ENCODE data around the gene INVS. TPM values are rescaled to one million over a fixed set of nuclear protein-coding genes. Genes with fewer than 3 reads are reported as not detected.
A peak's percentile ranks its signal among the peaks of the same experiment; 100 is the strongest.

The INVS gene
- total and polyA plus RNA-seq, 2 of the 4 experiments (the other 2 are of a cell fraction) = 9.2 to 33.5 TPM

- H3K14ac ChIP-seq (replicated peaks; ENCODE audit: low read depth, low read length) = no peak overlapping the region
- H3K23ac ChIP-seq (ENCODE audit: low read depth, low read length) = no peak overlapping the region
- no peak overlapping the region for H2BK20ac ChIP-seq (ENCODE audit: low read depth, low read length)
- no peaks in the 10 kb centered on the region for H4K20me1 ChIP-seq (ENCODE audit: insufficient read depth, low read length)
- no peak overlapping the region for H3K9ac ChIP-seq (ENCODE audit: low read depth, low read length)
- H3K9me3 ChIP-seq (ENCODE audit: control insufficient read depth, insufficient read depth, low read length) = no peaks in the 10 kb centered on the region
- no peak overlapping the region for H3K4ac ChIP-seq (ENCODE audit: low read depth, low read length)
- H2AK9ac ChIP-seq (replicated peaks; ENCODE audit: low read depth, low read length, poor library complexity) = no peak overlapping the region
- H2BK5ac ChIP-seq (ENCODE audit: low read depth, low read length, poor library complexity, severe bottlenecking) = peak overlapping the region; percentile 59
- H3K9me1 ChIP-seq (ENCODE audit: insufficient read depth, low read length) = peaks cover 10% of the 10 kb centered on the region; the same call in 1 of the 2 replicates
- ChIA-PET CTCF (no interaction called here), POLR2A (ENCODE audit: unreplicated experiment) (no interaction called here)
- no peak for ATAC-seq (ENCODE audit: low read depth)
- no peak overlapping the region for H3K4me2 ChIP-seq (ENCODE audit: low read depth, low read length)
- no peak overlapping the region; a peak in 1 of 4 replicates for H4K8ac ChIP-seq (ENCODE audit: low read depth in 2 of 2, low read length in 2 of 2)
- peak; percentile 21; the same call in 1 of the 2 replicates for TF ChIP-seq MAFK (IDR thresholded peaks at IDR 0.05; ENCODE audit: low read depth, low read length)
- no peak for TF ChIP-seq FOS (IDR thresholded peaks at IDR 0.05; ENCODE audit: low read depth, low read length)
- peak; percentile 16; the same call in 1 of the 2 replicates for TF ChIP-seq RFX5 (IDR thresholded peaks at IDR 0.05; ENCODE audit: low read depth, low read length)
- no peak for TF ChIP-seq CTCF (conservative IDR thresholded peaks at IDR 0.05; ENCODE audit: low read depth, low read length)
- no peak for TF ChIP-seq CEBPB (IDR thresholded peaks at IDR 0.05; ENCODE audit: low read depth, low read length)
- no peak overlapping the region for H3K18ac ChIP-seq (ENCODE audit: low read depth, low read length)
- intact Hi-C loops (cut with micrococcal nuclease) = no loop called here
- H2BK15ac ChIP-seq (ENCODE audit: low read depth, low read length) = no peak overlapping the region
- dilution Hi-C loops (cut with HindIII; ENCODE audit: low sequenced_read_pairs, unreplicated experiment) = no loop called here
- no peak overlapping the region for H2AFZ ChIP-seq (replicated peaks; ENCODE audit: low read length, poor library complexity)
- no peak overlapping the region for H3K56ac ChIP-seq (ENCODE audit: extremely low read depth, insufficient read depth, low read length)
- H3K27me3 ChIP-seq (ENCODE audit: control insufficient read depth, insufficient read depth, low read length) = no peaks in the 10 kb centered on the region
- no TSS peak for BruUV-seq (replicated peaks)
- H3K36me3 ChIP-seq (ENCODE audit: control insufficient read depth, insufficient read depth, low read length) = peaks cover 13% of the 10 kb centered on the region
- peak; percentile 84 for DNase-seq
- H4K91ac ChIP-seq (ENCODE audit: insufficient read depth, low read depth, low read length) = no peak overlapping the region
- no peak overlapping the region for H2AK5ac ChIP-seq (ENCODE audit: low read depth, low read length)
- 0 out of 2 replicates have a peak, but pooled peaks cover 2% of the 10 kb centered on the region for H3K4me1 ChIP-seq (ENCODE audit: control insufficient read depth, insufficient read depth, low read length)
- in situ Hi-C loops (cut with MboI; ENCODE audit: low sequenced_read_pairs) = no loop called here
- H3K27ac ChIP-seq (ENCODE audit: insufficient read depth, low read length) = no peak overlapping the region
- no peak overlapping the region for H4K5ac ChIP-seq (ENCODE audit: low read depth, low read length)
- H3K4me3 ChIP-seq (ENCODE audit: insufficient read depth, low read depth, low read length) = no peak overlapping the region
- no peak overlapping the region for H2BK120ac ChIP-seq (ENCODE audit: low read depth, low read length)
- H3K79me1 ChIP-seq (ENCODE audit: low read depth in 1 of 2, low read length in 2 of 2) = peaks cover 21 to 42% of the 10 kb centered on the region in 2 experiments
- no CpG with 5 or more reads among the region's 4 CpGs for WGBS, 2 experiments (ENCODE audit: extremely low coverage in 2 of 2, insufficient read length in 1 of 2)
Measured at GRCh38 chr9:100104314-100104713, 5.3 kb downstream of the INVS start.
